Activated naive CD8-positive, alpha-beta T cell treated with anti-CD3 and anti-CD28 coated beads, Interleukin-2, amount 10 ng/mL, durations not matched to agents 7 days and 5 days (primary cell): ENCODE data around the gene CDH26. TPM values are rescaled to one million over a fixed set of nuclear protein-coding genes. Genes with fewer than 3 reads are reported as not detected.
"Not testable (repeated sequence)": the region's sequence is repeated elsewhere in the genome, so short reads cannot be mapped to it uniquely, and the experiment has no call there.

Experiments
- ATAC-seq: fragments of 150-1000 bp; cut with Tn5 transposase; one replicate; pipeline ENCODE4 v1.10.0; 2021; ENCODE audit warnings: low read depth, moderate library complexity
- POLR2A ChIA-PET: fragments of 350-600 bp; sonication (Branson Sonifier 250); formaldehyde crosslinking; loops from one replicate; lab custom pipeline; 2021; ENCODE audit warnings: antibody characterized with exemption; lab: Charles Lee
- DNase-seq: peaks from one replicate; pipeline ENCODE4 v3.0.0; 2021
- H3K27ac Mint-ChIP-seq: one replicate; pipeline ENCODE4 v1.8.0; 2022; ENCODE audit warnings: mild to moderate bottlenecking, mixed read lengths
- H3K27me3 Mint-ChIP-seq: one replicate; pipeline ENCODE4 v1.8.0; 2022; ENCODE audit warnings: mild to moderate bottlenecking, moderate library complexity, mixed read lengths
- H3K36me3 Mint-ChIP-seq: one replicate; pipeline ENCODE4 v1.8.0; 2021; ENCODE audit warnings: mild to moderate bottlenecking, mixed read lengths
- H3K4me1 Mint-ChIP-seq: one replicate; pipeline ENCODE4 v1.8.0; 2021; ENCODE audit warnings: mixed read lengths
- H3K4me3 Mint-ChIP-seq: one replicate; pipeline ENCODE4 v1.8.0; 2022; ENCODE audit warnings: mild to moderate bottlenecking, moderate library complexity, mixed read lengths
- H3K9me3 Mint-ChIP-seq: one replicate; pipeline ENCODE4 v1.8.0; 2021; ENCODE audit warnings: mixed read lengths
- total RNA-seq, 2 experiments: library from RNA; stranded (reverse); gene quantifications; one replicate each; pipeline ENCODE4 v1.2.3, GENCODE V29; 2021

CDH26 gene
- total RNA-seq, 2 experiments from 2014 or later = 1.9 to 2.5 TPM

GRCh38 chr20:60038400-60039008, 80.3 kb downstream of the CDH26 start:
- H3K4me3 Mint-ChIP-seq = no peak overlapping the region
- POLR2A ChIA-PET = no interaction called here
- H3K4me1 Mint-ChIP-seq = no peaks in the 10 kb centered on the region
- H3K27me3 Mint-ChIP-seq = peaks cover 6% of the 10 kb centered on the region
- ATAC-seq (no peak), DNase-seq (no peak)
- no peak overlapping the region for H3K27ac Mint-ChIP-seq
- no peaks in the 10 kb centered on the region for H3K36me3 Mint-ChIP-seq
- H3K9me3 Mint-ChIP-seq = peaks cover 5% of the 10 kb centered on the region

GRCh38 chr20:60039526-60039925, 81.3 kb downstream of the CDH26 start:
- ATAC-seq (no peak), DNase-seq (no peak)
- no peaks in the 10 kb centered on the region for H3K36me3 Mint-ChIP-seq
- peaks cover 1% of the 10 kb centered on the region for H3K4me1 Mint-ChIP-seq
- H3K27ac Mint-ChIP-seq = no peak overlapping the region
- H3K27me3 Mint-ChIP-seq = peaks cover 10% of the 10 kb centered on the region
- H3K4me3 Mint-ChIP-seq = no peak overlapping the region
- POLR2A ChIA-PET = no interaction called here
- peaks cover 5% of the 10 kb centered on the region for H3K9me3 Mint-ChIP-seq

GRCh38 chr20:60040471-60041162, 82.4 kb downstream of the CDH26 start:
- Mint-ChIP-seq H3K4me3 (no peak overlapping the region), H3K9me3 (peaks cover 5% of the 10 kb centered on the region), H3K27ac (no peak overlapping the region), H3K27me3 (peaks cover 13% of the 10 kb centered on the region), H3K36me3 (no peaks in the 10 kb centered on the region), H3K4me1 (peaks cover 1% of the 10 kb centered on the region)
- DNase-seq (no peak), ATAC-seq (no peak)
- POLR2A ChIA-PET = no interaction called here

- H3K4me1 Mint-ChIP-seq, DNase-seq, H3K9me3 Mint-ChIP-seq, ATAC-seq, H3K27ac Mint-ChIP-seq, H3K36me3 Mint-ChIP-seq, POLR2A ChIA-PET, H3K4me3 Mint-ChIP-seq: not testable (repeated sequence)
- H3K27me3 Mint-ChIP-seq = peaks cover 16% of the 10 kb centered on the region
Measured at GRCh38 chr20:60041436-60042165, 83.4 kb downstream of the CDH26 start.

- peaks cover 9% of the 10 kb centered on the region for H3K27me3 Mint-ChIP-seq
- no peaks in the 10 kb centered on the region for H3K9me3 Mint-ChIP-seq
- H3K36me3 Mint-ChIP-seq = no peaks in the 10 kb centered on the region
- DNase-seq (no peak), ATAC-seq (no peak)
- no peak overlapping the region for H3K27ac Mint-ChIP-seq
- POLR2A ChIA-PET = no interaction called here
- H3K4me3 Mint-ChIP-seq = no peak overlapping the region
- peaks cover 1% of the 10 kb centered on the region for H3K4me1 Mint-ChIP-seq
Measured at GRCh38 chr20:60043435-60043834, 85.2 kb downstream of the CDH26 start.

- DNase-seq (no peak), ATAC-seq (no peak)
- no peak overlapping the region for H3K27ac Mint-ChIP-seq
- POLR2A ChIA-PET = no interaction called here
- H3K4me3 Mint-ChIP-seq = no peak overlapping the region
- peaks cover 1% of the 10 kb centered on the region for H3K4me1 Mint-ChIP-seq
- no peaks in the 10 kb centered on the region for H3K36me3 Mint-ChIP-seq
- no peaks in the 10 kb centered on the region for H3K9me3 Mint-ChIP-seq
- peaks cover 9% of the 10 kb centered on the region for H3K27me3 Mint-ChIP-seq
Measured at GRCh38 chr20:60046011-60046413, 87.8 kb downstream of the CDH26 start.

- ATAC-seq = no peak
- Mint-ChIP-seq H3K4me3 (no peak overlapping the region), H3K9me3 (no peaks in the 10 kb centered on the region), H3K36me3 (no peaks in the 10 kb centered on the region), H3K27ac (no peak overlapping the region), H3K4me1 (peaks cover 1% of the 10 kb centered on the region), H3K27me3 (peaks cover 9% of the 10 kb centered on the region)
- POLR2A ChIA-PET = no interaction called here
- DNase-seq = no peak
Measured at GRCh38 chr20:60046436-60046835, 88.2 kb downstream of the CDH26 start.

- Mint-ChIP-seq H3K27me3 (peaks cover 10% of the 10 kb centered on the region), H3K27ac (no peak overlapping the region), H3K4me1 (peaks cover 1% of the 10 kb centered on the region), H3K4me3 (no peak overlapping the region), H3K9me3 (no peaks in the 10 kb centered on the region), H3K36me3 (no peaks in the 10 kb centered on the region)
- DNase-seq (no peak), ATAC-seq (no peak)
- POLR2A ChIA-PET = no interaction called here
Measured at GRCh38 chr20:60046860-60047259, 88.6 kb downstream of the CDH26 start.

- H3K4me3 Mint-ChIP-seq = no peak overlapping the region
- POLR2A ChIA-PET = no interaction called here
- H3K36me3 Mint-ChIP-seq = no peaks in the 10 kb centered on the region
- no peaks in the 10 kb centered on the region for H3K9me3 Mint-ChIP-seq
- no peak for ATAC-seq
- no peak for DNase-seq
- H3K27me3 Mint-ChIP-seq = peaks cover 16% of the 10 kb centered on the region
- peaks cover 1% of the 10 kb centered on the region for H3K4me1 Mint-ChIP-seq
- H3K27ac Mint-ChIP-seq = no peak overlapping the region
Measured at GRCh38 chr20:60048634-60049521, 90.7 kb downstream of the CDH26 start.

GRCh38 chr20:60049601-60050000, 91.4 kb downstream of the CDH26 start:
- Mint-ChIP-seq H3K4me3 (no peak overlapping the region), H3K36me3 (no peaks in the 10 kb centered on the region), H3K27me3 (peaks cover 14% of the 10 kb centered on the region), H3K27ac (no peak overlapping the region), H3K4me1 (peaks cover 3% of the 10 kb centered on the region), H3K9me3 (no peaks in the 10 kb centered on the region)
- ATAC-seq (no peak), DNase-seq (no peak)
- POLR2A ChIA-PET = no interaction called here

- H3K27me3 Mint-ChIP-seq = peaks cover 14% of the 10 kb centered on the region
- no peaks in the 10 kb centered on the region for H3K9me3 Mint-ChIP-seq
- no peak overlapping the region for H3K27ac Mint-ChIP-seq
- H3K36me3 Mint-ChIP-seq = no peaks in the 10 kb centered on the region
- peaks cover 9% of the 10 kb centered on the region for H3K4me1 Mint-ChIP-seq
- DNase-seq (no peak), ATAC-seq (no peak)
- no peak overlapping the region for H3K4me3 Mint-ChIP-seq
- POLR2A ChIA-PET = no interaction called here
Measured at GRCh38 chr20:60050193-60050947, 92.1 kb downstream of the CDH26 start.

- ATAC-seq = no peak
- H3K36me3 Mint-ChIP-seq = no peaks in the 10 kb centered on the region
- H3K27me3 Mint-ChIP-seq = peaks cover 9% of the 10 kb centered on the region
- POLR2A ChIA-PET = no interaction called here
- no peak for DNase-seq
- peaks cover 22% of the 10 kb centered on the region for H3K4me1 Mint-ChIP-seq
- H3K4me3 Mint-ChIP-seq = no peak overlapping the region
- no peak overlapping the region for H3K27ac Mint-ChIP-seq
- no peaks in the 10 kb centered on the region for H3K9me3 Mint-ChIP-seq
Measured at GRCh38 chr20:60051911-60052310, 93.7 kb downstream of the CDH26 start.
